Stimulated activated naive B cell treated with anti-CD40 and anti-IgM and Interleukin-4, amounts not matched to agents 10 μg/mL and 1 μg/mL and 100 μg/mL, for 72 hours (primary cell): ENCODE data around the gene PAEP.

Experiments used
- ATAC-seq, 2 donors: fragments of 150-1000 bp; cut with Tn5 transposase; replicated peaks; 2 replicates each; pipeline ENCODE4 v1.10.0; 2021; ENCODE audit warnings: moderate library complexity in 1 of 2
- DNase-seq: peaks from one replicate; pipeline ENCODE4 v3.0.0; 2021
- H3K27ac Mint-ChIP-seq: one replicate; pipeline ENCODE4 v1.8.0; 2022; ENCODE audit warnings: mild to moderate bottlenecking, mixed read lengths
- H3K27me3 Mint-ChIP-seq, 2 donors: one replicate each; pipeline ENCODE4 v1.8.0; 2022; ENCODE audit warnings: mixed read lengths in 2 of 2
- H3K36me3 Mint-ChIP-seq, 2 donors: one replicate each; pipeline ENCODE4 v1.8.0; 2022; ENCODE audit warnings: mixed read lengths in 2 of 2, mild to moderate bottlenecking in 1 of 2
- H3K4me1 Mint-ChIP-seq, 2 donors: one replicate each; pipeline ENCODE4 v1.8.0; 2022; ENCODE audit warnings: mixed read lengths in 2 of 2, mild to moderate bottlenecking in 1 of 2
- H3K4me3 Mint-ChIP-seq, 2 donors: one replicate each; pipeline ENCODE4 v1.8.0; 2022; ENCODE audit warnings: mild to moderate bottlenecking in 2 of 2, mixed read lengths in 2 of 2, moderate library complexity in 1 of 2
- H3K9me3 Mint-ChIP-seq, 2 donors: one replicate each; pipeline ENCODE4 v1.8.0; 2022; ENCODE audit warnings: mixed read lengths in 2 of 2, mild to moderate bottlenecking in 1 of 2

Gene PAEP

DNA sequence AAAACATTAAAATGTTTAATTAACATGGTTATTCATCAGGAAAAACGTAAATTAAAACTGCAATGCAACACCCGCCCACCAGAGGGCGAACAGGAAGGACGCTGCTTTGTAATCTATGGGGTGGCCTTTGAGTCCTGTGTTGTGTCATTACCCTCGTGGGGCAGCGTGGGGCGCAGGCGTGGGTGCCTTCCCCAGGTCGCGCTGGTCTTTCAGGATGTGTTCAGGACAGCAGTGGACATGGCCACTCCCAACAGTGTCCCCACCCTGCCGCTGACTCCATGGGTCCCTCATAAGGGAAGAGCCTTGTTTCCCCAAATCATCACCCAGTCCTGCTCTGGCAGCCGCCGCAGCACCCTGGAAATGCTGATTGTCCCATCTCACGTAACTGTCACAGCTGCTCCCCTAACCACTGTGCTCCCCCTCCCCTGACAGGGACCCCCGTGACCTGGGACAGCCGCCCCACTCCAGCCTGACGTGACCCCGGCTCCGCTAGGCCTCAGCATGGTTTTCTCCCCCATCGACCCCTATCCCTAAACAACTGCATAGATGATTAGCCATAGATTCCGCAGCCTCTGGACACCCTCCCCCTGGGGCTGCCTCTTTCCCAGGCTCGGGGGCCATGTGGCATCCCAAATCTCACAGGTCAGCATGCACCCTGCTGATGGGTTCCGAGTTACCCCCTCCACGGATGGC lies 41.4 kb downstream of the PAEP start:
- peak; percentile 46 to 58 for ATAC-seq
- H3K36me3 Mint-ChIP-seq: no peaks in the 10 kb centered on the region
- no peaks in the 10 kb centered on the region for H3K9me3 Mint-ChIP-seq
- no peak overlapping the region for H3K27ac Mint-ChIP-seq
- H3K4me3 Mint-ChIP-seq: no peak overlapping the region
- DNase-seq: peak; percentile 18
- H3K27me3 Mint-ChIP-seq: peaks cover 17 to 32% of the 10 kb centered on the region in 2 donors
- H3K4me1 Mint-ChIP-seq: peaks cover 1 to 4% of the 10 kb centered on the region in 2 donors

DNA sequence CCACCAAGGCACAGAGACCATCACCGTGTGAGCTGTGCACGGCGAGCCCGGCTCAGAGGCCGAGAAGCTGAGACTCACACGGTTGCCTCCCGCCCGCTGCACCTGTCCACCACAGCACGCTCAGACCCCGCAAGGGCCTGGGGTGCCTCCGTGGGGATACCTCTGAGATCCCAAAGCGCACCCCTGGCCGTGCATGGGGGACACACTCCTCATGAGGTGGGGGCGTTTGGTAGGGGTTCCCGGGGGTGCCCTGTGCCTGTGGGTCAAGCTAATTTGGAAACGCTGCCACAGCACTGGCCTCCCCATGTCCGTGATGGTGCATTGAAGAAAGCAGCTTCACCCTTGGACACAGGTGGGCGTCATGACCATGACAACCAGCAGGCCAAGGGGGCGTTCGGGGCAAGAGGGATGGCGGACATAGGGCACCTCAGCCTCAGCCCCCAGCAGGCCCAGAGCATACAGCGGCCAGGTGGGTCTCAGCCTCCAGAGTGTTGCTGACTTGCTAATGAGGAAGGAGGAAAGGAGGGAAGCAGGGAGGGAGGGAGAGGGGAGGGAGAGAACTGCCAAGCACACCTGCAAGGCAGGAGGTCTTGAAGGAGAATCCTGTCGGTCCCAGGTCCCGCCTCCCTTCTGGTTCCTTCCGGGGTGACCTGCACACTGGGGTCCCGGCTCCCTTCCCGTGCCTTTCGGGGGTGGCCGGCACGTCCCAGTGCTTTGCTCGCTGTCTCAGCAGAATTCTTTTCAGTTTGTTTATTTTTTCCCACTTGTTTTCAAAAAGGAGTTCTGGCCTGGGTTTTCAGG lies 43.1 kb downstream of the PAEP start:
- no peak for ATAC-seq
- Mint-ChIP-seq H3K27ac (peak overlapping the region; percentile 47), H3K4me3 (no peak overlapping the region), H3K27me3 (peaks cover 9 to 23% of the 10 kb centered on the region in 2 donors), H3K4me1 (peaks cover 1 to 4% of the 10 kb centered on the region in 2 donors), H3K36me3 (no peaks in the 10 kb centered on the region), H3K9me3 (no peaks in the 10 kb centered on the region)
- DNase-seq: no peak

DNA sequence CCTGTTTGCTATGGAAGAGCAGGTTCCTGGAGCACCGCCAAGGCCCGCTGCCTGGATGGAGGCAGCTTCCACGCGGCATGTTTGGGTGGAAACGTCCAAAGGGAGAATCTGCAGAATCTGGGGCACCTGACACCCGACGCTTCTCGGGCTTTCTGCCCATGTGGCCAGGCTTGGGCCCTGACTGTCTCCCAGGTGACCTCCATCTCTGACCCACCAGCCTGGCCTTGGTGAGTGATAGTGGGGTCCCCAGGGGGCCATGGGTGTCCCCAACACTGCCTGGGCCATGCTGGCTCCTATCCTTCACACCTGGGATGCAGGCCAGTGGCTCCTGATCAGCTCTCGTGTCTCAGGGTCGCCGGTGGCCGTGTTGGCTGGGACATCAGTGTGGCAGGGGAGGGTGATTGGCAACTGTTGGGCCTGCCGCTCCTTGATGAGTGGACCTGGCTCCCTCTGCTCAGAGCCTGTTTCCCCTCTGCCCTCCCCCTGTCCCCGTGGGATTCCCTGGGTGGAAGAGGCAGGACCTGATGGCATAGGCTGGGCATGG lies 43.8 kb downstream of the PAEP start:
- Mint-ChIP-seq H3K27me3 (peaks cover 14 to 21% of the 10 kb centered on the region in 2 donors), H3K9me3 (peaks cover 0 to 3% of the 10 kb centered on the region in 2 donors), H3K36me3 (no peaks in the 10 kb centered on the region), H3K4me3 (no peak overlapping the region), H3K4me1 (peaks cover 1 to 4% of the 10 kb centered on the region in 2 donors), H3K27ac (no peak overlapping the region)
- no peak for ATAC-seq
- DNase-seq: no peak

DNA sequence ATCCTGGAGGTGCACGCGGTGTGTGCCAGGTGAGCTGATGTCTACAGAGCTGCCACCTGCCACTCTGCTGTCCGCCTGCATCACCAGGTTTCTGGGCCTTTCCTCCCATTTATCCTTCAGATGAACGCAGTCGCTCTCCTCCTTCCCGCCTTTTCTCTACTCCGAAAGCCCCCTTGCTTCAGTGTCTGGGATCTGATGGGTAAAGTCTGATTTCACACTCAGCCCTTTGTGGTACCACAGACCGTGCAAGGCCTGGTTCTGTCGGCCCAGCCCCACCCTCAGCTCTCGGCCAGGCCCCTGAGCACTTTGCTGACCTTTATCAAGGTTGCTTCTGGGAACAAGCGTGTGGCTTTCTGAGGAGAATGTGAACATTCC lies 45.3 kb downstream of the PAEP start:
- DNase-seq (no peak), ATAC-seq (no peak)
- Mint-ChIP-seq H3K27me3 (peaks cover 13 to 18% of the 10 kb centered on the region in 2 donors), H3K4me1 (peaks cover 1 to 4% of the 10 kb centered on the region in 2 donors), H3K4me3 (no peak overlapping the region), H3K9me3 (peaks cover 3 to 5% of the 10 kb centered on the region in 2 donors), H3K36me3 (no peaks in the 10 kb centered on the region), H3K27ac (no peak overlapping the region)

DNA sequence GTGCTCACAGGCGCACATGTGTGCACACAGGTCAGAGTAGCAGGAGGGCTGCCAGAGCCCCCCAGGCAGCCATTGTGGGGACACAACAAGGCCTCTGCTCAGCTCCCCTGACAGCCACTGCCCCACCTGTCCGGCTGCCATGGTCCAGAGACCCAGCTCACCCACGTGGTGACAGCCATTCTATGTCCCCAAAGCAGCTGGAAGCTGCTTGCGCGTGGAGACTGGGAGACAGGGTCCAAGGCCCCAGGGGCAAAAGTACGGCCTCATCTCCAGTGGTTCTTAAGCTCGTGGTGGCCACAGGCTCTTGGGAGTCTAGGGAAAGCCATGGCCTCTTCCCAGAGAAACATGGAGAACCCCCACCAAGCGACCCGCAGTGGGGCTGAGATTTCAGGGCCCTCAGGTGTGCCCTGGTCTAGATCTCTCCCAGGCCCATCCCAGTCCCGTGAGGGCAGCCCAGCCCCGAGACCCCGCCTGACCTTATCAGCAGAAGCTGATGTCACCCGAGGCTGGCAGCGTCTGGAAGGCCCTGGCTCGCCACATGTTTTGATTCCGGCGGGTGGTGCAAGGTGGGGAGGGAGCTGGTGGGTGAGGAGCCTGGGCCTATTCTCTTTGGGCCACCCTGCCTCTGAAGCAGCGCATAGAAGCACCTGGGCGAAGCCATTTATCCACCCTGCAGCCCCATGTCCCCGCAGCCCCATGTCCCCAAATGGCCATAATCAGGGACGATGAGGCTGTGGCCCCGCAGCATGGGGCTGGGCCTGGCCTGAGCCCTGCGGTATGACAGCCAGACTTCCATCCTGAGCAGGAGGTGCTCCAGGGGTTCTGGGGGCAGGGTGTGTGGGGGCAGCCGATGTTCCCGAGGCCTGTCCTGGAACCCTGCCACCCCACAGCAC lies 46.1 kb downstream of the PAEP start:
- Mint-ChIP-seq H3K27ac (no peak overlapping the region), H3K9me3 (peaks cover 5 to 7% of the 10 kb centered on the region in 2 donors), H3K36me3 (no peaks in the 10 kb centered on the region), H3K4me3 (no peak overlapping the region), H3K4me1 (peaks cover 1 to 4% of the 10 kb centered on the region in 2 donors), H3K27me3 (peaks cover 18 to 21% of the 10 kb centered on the region in 2 donors)
- no peak for ATAC-seq
- DNase-seq: no peak

DNA sequence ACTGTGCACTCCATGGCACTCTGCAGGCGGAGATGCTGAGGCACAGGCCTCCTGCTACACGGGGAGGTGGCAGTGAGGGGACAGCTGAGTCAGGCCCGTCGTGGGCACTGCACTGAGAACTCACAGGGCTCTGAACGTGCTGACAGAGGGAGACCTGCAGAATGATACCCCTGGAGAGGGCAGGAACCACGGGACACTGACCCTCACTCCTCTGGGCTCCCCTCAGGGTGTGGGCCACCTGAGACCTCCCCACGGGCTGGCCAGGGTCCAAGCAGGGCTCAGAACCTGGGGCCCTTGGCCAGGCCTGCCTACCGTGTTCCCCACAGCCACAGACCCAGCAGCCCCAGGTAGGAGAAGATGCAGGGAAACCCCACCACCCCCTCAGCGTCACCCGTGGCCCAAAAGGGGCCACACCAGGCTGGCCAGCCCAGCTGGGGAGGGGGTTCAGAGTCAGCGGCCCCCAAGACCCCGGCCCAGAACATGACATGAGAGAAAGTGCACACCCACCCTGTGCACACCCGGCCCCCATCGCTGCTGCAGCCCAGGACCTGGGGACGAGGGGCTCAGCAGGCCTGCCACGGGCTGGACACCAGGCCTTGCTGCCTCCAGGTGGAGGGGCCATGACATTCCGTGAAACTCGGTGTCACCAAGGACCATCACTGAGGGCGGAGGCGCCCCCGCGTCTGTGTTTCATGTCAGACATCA lies 46.9 kb downstream of the PAEP start:
- no peak overlapping the region for H3K27ac Mint-ChIP-seq
- H3K9me3 Mint-ChIP-seq: peaks cover 5 to 7% of the 10 kb centered on the region in 2 donors

DNA sequence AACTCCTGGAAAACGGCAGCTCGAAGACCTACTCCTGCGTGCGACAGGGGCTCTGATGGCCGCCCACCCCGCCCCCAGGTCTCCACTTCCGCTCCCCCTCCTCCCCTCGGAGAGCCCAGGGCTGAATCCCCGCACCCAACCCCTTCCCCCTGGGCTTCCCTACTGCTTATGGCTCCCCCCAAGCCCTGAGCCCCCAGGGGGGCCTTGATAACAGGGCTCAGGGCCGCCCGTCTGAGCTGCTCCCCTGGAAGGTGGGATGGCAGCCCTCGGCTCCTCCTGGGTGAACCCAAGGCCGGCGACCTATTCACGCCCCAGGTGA lies 47.4 kb downstream of the PAEP start:
- no peak for ATAC-seq
- H3K27ac Mint-ChIP-seq: no peak overlapping the region

More for the DNA sequence above, 46.9 kb downstream of the PAEP start:
- DNase-seq (no peak), ATAC-seq (no peak)
- H3K4me1 Mint-ChIP-seq: peaks cover 0 to 1% of the 10 kb centered on the region in 2 donors
- H3K36me3 Mint-ChIP-seq: no peaks in the 10 kb centered on the region
- peaks cover 18 to 22% of the 10 kb centered on the region in 2 donors for H3K27me3 Mint-ChIP-seq
- no peak overlapping the region for H3K4me3 Mint-ChIP-seq

DNA sequence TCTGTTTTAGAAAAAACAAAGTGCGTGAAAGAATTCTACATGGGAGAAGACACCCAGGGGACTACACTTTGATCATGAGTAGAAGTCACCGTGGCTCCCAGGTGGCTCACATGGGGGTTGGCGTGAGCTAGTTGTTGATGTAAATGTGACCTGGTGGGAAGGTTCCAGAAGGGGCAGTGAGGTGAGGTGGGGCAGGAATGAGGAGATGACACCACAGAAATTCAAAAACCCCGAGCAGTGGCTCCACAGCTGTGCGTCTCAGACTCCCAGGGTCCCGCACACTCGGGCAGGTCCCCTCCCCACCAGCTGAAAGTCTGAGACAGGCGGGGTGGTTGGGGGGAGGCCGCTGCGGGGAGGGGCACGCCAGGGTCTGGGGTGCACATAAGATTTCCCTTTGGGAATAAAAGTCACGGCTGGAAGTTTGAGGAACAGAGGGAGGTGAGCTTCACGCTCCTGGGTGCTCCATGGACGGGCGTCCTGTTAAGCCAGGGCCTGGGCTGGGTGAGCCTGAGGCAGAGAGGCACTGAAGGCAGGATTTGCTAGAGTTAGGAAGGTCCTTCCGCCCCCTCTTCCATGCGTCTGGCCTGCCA lies 47.9 kb downstream of the PAEP start:
- Mint-ChIP-seq H3K4me3 (no peak overlapping the region), H3K4me1 (peaks cover 0 to 1% of the 10 kb centered on the region in 2 donors), H3K9me3 (peaks cover 5 to 7% of the 10 kb centered on the region in 2 donors), H3K27me3 (peaks cover 12 to 24% of the 10 kb centered on the region in 2 donors), H3K27ac (no peak overlapping the region), H3K36me3 (no peaks in the 10 kb centered on the region)
- ATAC-seq: no peak
- DNase-seq: no peak

More for the DNA sequence above, 47.4 kb downstream of the PAEP start:
- peaks cover 0 to 1% of the 10 kb centered on the region in 2 donors for H3K4me1 Mint-ChIP-seq
- H3K27me3 Mint-ChIP-seq: peaks cover 13 to 24% of the 10 kb centered on the region in 2 donors
- no peaks in the 10 kb centered on the region for H3K36me3 Mint-ChIP-seq
- no peak overlapping the region for H3K4me3 Mint-ChIP-seq
- no peak for DNase-seq
- H3K9me3 Mint-ChIP-seq: peaks cover 5 to 7% of the 10 kb centered on the region in 2 donors

DNA sequence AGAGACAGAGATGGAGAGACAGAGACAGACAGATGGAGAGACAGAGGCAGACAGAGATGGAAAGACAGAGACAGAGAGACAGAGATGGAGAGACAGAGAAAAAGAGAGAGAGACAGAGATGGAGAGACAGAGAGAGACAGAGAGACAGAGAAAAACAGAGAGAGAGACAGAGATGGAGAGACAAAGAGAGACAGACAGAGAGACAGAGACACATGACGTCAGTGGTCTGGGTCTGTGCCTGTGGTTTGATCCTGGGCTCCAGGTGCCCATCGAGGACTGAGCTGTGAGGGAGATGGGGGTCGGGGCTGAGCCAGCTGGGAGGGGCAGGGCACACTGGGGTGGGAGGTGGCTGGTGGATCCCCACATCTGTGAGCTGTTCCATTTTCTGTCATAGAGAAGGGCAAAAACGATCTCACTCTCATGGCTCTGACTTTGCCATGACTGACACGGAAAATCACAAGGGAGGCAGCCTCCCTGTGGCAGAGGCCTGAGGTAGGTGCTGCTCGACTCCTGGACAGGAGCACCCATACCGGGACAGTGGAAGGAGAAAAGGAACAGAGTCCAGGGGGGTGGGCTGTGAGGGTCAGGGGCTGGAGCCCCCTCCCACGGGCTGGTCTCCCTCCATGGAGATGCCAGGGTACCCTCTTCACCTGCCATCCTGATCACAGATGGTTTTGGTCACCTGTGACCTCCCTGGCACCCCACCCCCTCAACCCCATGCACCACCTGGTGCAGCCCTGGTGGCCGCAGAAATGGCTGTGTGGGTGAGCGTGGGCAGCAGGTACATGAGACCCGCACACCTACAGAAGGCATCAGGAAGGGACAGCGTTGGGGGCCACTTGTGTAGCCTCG lies 49.0 kb downstream of the PAEP start:
- no peak overlapping the region for H3K4me3 Mint-ChIP-seq
- no peak overlapping the region for H3K27ac Mint-ChIP-seq
- peaks cover 5 to 7% of the 10 kb centered on the region in 2 donors for H3K9me3 Mint-ChIP-seq
- no peaks in the 10 kb centered on the region for H3K36me3 Mint-ChIP-seq
- H3K4me1 Mint-ChIP-seq: peaks cover 0 to 1% of the 10 kb centered on the region in 2 donors
- ATAC-seq (no peak), DNase-seq (no peak)
- peaks cover 15 to 28% of the 10 kb centered on the region in 2 donors for H3K27me3 Mint-ChIP-seq

DNA sequence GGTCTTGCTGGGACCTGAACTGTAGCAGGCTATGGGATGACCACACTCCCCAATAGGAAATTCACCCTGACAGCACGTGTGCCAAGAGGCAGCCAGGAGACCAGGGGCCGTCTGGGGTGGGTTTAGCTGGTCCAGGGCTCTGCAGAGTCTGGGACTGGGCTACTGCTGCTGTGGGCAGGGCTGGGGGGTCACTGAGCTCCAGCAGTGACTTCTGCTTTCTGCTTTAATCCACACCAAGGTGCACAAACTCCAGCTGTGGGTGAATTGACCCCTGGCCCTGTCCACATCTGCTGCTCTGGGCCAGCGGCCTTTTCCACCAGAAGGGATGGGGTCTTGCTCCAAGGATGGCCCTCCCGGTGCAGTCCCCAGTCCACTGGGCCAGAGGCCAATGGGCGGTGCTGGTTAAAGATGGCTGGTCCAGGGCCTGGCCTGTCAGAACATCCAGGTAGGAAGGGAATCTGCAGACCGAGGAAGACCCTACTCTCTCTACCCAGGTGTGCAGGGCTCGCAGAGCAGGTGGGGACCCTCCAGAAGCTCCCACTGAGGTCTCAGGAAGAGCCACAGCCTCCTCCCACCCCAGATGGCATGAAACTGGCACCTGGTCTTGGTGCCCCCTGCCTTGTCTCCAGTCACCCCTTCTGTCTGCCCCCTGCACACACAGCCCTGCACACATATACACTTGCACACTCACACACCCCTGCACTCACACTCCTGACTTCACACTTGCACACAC lies 49.8 kb downstream of the PAEP start:
- DNase-seq: no peak
- H3K27me3 Mint-ChIP-seq: peaks cover 23 to 32% of the 10 kb centered on the region in 2 donors
- H3K4me1 Mint-ChIP-seq: peaks cover 0 to 1% of the 10 kb centered on the region in 2 donors
- peaks cover 5 to 7% of the 10 kb centered on the region in 2 donors for H3K9me3 Mint-ChIP-seq
- ATAC-seq: no peak
- no peak overlapping the region for H3K27ac Mint-ChIP-seq
- H3K4me3 Mint-ChIP-seq: no peak overlapping the region
- no peaks in the 10 kb centered on the region for H3K36me3 Mint-ChIP-seq

DNA sequence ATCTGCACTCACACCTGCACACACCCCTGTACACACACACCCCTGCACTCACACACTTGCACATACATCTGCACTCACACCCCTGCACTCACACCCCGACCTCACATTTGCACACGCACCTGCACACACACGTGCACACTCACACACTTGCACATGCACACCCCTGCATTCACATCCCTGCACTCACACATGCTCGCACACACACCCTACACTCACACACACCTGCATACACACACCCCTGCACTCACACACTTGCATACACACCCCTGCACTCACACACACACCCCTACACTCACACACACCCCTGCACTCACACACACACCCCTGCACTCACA lies 50.3 kb downstream of the PAEP start:
- DNase-seq: no peak
- H3K27ac Mint-ChIP-seq: no peak overlapping the region

DNA sequence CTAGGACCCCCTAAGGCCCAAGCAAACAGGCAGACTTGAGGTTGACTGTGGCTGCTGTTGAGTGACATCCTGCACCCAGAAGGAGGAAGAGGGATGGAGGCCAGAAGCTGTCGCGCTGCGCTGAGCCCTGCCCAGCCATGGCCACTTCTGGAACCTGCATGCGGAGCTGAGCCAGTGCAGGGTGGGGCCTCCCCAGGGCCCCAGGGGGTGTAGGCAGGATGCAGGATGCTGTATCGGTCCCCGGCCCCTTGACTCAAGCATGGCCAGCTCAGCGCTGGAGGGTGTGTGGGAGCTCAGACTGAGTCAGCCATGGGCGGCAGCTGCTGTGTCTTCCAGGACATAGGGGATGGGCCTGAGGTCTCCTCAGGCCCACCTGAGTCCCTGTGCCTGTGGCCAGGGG lies 50.9 kb downstream of the PAEP start:
- Mint-ChIP-seq H3K36me3 (no peaks in the 10 kb centered on the region), H3K4me1 (no peaks in the 10 kb centered on the region), H3K4me3 (no peak overlapping the region), H3K9me3 (peaks cover 5 to 7% of the 10 kb centered on the region in 2 donors), H3K27ac (no peak overlapping the region), H3K27me3 (peaks cover 18 to 32% of the 10 kb centered on the region in 2 donors)
- no peak for DNase-seq
- no peak for ATAC-seq

More for the DNA sequence above, 50.3 kb downstream of the PAEP start:
- Mint-ChIP-seq H3K4me1 (peaks cover 0 to 1% of the 10 kb centered on the region in 2 donors), H3K27me3 (peaks cover 21 to 32% of the 10 kb centered on the region in 2 donors), H3K4me3 (no peak overlapping the region), H3K9me3 (peaks cover 5 to 7% of the 10 kb centered on the region in 2 donors), H3K36me3 (no peaks in the 10 kb centered on the region)
- no peak for ATAC-seq
